GM19372 (cell line): ENCODE measurements around the gene SEMA6B.
"Not testable (repeated sequence)": the region's sequence is repeated elsewhere in the genome, so short reads cannot be mapped to it uniquely, and the experiment has no call there.

ENCODE experiments used
- ATAC-seq: cut with Tn5 transposase; IDR thresholded peaks from one replicate; pipeline ENCODE4 v1.9.1; 2021; ENCODE audit warnings: mild to moderate bottlenecking, low read depth, moderate library complexity; ENCODE audit not compliant: unreplicated experiment

SEMA6B gene

GRCh38 chr19:4559569-4559968 is at the start of gene SEMA6B:
TSS of gene SEMA6B (minus strand) at chr19:4559684. CDS start at chr19:4558457, 1,227 bp downstream.
- ATAC-seq = no peak

DNA sequence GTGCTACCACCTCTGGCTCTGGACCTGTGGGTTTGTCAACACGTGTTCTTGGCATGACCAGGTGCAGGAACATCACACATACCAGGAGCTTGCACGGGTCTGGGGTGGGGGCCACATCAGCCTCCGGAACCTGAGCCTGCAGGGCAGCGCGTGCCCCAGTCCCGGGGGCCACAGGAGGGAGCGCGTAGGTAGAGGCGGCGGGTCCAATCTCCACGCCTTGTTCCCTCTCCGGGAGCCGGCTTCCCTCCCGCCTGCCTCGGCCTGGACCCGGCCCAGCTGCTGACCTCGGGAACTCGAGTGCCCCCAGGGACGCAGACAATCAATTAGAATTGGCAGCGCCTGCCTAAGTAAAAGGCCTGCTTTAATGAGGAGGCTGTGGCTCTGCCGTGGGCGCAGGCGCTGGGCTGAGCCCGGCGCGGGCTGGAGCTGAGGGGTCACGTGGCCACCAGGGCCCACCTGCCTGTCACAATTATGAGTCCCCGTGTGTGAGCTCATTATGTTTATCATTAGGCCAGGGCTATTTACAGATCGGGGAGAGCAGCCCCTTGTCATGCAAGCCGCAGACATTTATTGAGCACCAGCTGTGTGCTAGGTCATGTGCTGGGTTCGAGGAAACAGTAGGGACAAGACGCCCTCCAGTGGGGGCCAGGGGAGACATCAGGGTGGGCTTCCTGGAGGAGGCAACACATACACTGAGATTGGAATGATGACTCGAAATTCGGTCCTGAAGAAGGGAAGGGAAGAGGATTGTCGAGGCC is 47.6 kb upstream of the SEMA6B start:
- no peak for ATAC-seq

- ATAC-seq = no peak
These were observed 46.7 kb upstream of the SEMA6B start for GRCh38 chr19:4606181-4606580.

GRCh38 chr19:4604912-4605311 is 45.4 kb upstream of the SEMA6B start:
- no peak for ATAC-seq

- no peak for ATAC-seq
These were observed 43.4 kb upstream of the SEMA6B start for GRCh38 chr19:4602915-4603314.

DNA sequence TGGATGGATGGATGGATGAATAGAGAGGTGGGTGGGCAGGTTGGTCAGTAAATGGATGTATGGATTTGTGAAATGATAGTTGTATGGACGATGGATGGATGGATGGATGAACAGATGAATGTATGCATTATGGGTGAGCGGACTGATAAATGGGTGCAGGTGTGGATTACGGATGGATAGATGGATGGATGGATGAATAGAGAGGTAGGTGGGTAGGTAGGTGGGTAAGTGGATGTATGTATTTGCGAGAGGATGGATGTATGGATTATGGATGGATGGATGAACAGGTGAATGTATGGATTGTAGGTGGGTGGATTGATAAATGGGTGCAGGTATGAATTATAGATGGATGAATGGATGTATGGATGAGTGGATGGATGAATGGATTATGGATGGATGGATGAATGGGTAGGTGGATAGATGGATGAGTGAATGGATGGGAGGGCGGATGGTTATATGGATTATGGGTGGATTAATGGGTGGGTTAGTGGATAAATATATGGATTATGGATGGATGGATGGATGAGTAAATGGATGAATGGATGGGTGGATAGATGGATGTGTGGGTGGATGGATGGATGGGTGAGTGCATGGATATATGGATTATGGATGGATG is 42.8 kb upstream of the SEMA6B start:
- ATAC-seq = no peak

- no peak for ATAC-seq
These were observed 41.4 kb upstream of the SEMA6B start for GRCh38 chr19:4600893-4601292.

GRCh38 chr19:4600082-4600481 is 40.6 kb upstream of the SEMA6B start:
- ATAC-seq = no peak

- ATAC-seq = no peak
These were observed 39.2 kb upstream of the SEMA6B start for GRCh38 chr19:4598712-4599111.

DNA sequence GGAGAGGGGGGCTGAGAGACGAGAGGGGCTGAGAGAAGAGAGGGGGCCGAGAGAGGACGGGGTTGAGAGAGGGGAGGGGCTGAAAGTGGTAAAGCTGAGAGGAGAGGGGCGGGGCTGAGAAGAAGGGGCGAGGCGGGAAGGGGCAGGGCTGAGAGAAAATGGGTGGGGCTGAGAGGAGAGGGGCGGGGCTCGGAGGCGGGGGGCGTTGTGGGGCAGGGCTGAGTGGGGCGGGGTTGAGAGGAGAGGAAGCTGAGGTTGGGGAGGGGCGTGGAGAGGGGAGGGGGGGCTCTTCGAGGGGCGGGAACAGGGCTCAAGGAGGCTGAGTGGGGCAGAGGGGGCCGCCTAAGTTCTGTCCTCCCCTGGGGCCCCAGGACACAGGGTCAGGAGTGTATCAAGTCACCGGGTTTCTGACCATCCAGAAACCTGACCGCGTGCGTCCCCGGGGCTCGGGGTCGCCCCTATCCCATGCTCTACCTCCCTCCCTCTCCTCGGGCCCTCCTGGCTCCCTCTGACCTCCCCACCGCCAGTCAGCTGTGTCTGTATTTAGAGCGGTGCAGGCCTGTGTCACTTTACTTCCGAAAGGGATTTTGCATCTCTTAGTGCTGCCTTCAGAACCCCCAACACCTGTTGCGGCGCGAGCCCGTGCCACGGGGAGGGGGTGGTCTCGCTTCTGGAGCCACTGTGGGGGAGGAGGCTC is 38.6 kb upstream of the SEMA6B start:
- ATAC-seq = no peak

DNA sequence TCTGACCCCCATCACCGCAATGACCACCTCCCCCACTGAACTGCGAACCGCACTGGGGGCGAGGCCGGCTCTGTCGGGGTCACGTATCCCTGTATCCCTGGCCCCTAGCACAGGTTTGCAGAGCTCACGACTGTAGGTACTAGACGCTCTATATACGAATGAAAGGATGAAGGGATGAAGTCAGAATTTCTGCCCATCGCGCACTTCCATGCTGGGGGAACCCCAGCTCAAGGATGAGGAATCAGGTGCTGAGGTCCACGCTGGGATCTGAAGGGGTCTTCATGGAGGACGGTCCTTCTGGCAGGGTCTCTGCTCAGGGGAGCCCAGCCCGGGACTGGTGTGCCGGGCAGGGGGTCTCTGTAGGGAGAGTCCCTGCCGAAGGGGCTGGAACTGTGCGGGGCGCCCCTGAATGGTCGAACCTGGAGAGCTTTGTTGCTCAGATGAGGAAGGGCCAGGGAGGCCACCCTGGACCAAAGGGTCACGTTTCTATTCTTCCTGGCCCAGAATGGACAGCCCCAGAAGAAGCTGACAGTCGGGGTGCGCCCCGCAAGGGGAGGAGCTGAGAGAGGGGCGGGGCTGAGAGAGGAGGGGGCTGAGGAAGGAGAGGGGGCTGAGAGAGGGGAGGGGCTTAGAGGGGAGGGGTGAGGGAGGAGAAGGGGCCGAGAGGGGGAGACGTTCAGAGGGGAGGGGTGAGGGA is 37.9 kb upstream of the SEMA6B start:
- no peak for ATAC-seq

DNA sequence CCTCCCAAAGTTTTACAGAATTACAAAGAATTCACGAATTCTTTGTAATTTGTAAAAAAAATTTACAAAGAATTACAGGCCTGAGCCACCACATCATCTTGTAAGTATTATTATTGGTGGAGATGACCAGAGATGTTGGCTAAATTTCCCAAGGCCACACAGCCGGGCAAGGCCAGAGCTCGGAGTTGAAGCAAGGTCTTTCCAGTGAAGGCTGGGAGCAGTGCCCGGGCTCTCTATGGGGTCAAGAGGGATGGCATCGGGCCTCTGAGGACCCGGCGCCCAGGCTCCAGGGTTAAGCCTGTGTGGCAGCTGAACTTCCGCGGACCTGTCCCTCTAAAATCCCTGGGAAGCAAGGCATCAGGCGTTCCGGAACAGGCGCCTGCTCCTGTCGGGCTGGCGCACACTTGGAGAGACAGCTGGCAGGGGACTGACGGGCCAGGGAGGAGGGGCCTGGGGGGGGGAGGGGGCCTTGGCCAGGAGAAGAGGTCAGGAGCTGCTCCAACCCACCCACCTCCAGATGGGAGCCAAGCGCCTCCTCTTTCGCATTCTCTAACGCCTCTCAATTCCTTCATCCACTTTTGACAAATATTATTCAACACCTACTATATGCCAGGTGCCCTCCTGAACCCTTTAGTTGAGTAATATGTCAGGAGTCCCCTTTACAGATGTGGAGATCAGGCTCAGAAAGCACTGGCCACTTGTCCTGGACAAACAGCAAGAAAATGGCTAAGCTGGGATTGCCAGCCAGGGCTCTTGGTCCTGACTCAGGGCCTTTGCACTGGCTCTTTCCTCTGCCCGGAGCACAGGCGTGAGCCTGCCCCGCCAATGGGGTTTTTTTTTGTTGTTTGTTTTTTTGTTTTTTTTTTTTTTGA is 36.8 kb upstream of the SEMA6B start:
- no peak for ATAC-seq

- not testable (repeated sequence) for ATAC-seq
These were observed 35.7 kb upstream of the SEMA6B start for GRCh38 chr19:4595158-4595557.

DNA sequence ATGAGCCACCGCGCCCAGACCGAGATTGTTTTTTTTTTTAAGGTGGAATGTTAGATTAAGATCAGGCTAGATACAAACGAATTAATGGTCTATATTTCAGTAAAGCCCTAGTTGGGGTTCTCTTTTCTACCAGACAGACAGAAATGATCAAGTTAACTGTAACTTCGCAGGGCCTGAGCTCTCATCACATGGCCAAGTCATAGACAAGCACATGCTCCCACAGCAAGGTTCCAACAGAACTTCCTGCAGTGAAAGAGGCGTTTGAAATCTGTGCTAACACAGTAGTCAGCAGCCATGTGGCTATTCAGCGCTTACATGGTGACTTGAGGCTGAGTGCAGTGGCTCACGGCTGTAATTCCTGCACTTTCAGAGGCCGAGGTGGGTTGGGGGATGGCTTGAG is 34.7 kb upstream of the SEMA6B start:
- ATAC-seq = no peak

- no peak for ATAC-seq
These were observed 33.9 kb upstream of the SEMA6B start for GRCh38 chr19:4593409-4593851.

GRCh38 chr19:4592445-4592844 is 33.0 kb upstream of the SEMA6B start:
- no peak for ATAC-seq

- no peak for ATAC-seq
These were observed 31.8 kb upstream of the SEMA6B start for GRCh38 chr19:4591320-4591719.

- ATAC-seq = no peak
These were observed 31.1 kb upstream of the SEMA6B start for GRCh38 chr19:4590559-4590958.

GRCh38 chr19:4589579-4590410 is 30.3 kb upstream of the SEMA6B start:
- ATAC-seq = no peak
